ENCODE data around the gene CAPN3.

Gene CAPN3

GRCh38 chr15:42358141-42358540 is 1.2 kb upstream of the CAPN3 start:
- DNase-seq: no peak

- no peak for DNase-seq
Measured at GRCh38 chr15:42359985-42360384, 684 bp downstream of the CAPN3 start.

GRCh38 chr15:42360535-42361112 is 1.3 kb downstream of the CAPN3 start:
- no peak for DNase-seq

GRCh38 chr15:42363487-42363886 is 4.2 kb downstream of the CAPN3 start:
- no peak for DNase-seq

GRCh38 chr15:42363942-42364341 is 4.6 kb downstream of the CAPN3 start:
- DNase-seq: no peak

- DNase-seq: peak; percentile 31
Measured at GRCh38 chr15:42364529-42364928, 5.2 kb downstream of the CAPN3 start.

GRCh38 chr15:42365921-42366550 is 6.7 kb downstream of the CAPN3 start:
- DNase-seq: no peak

- no peak for DNase-seq
Measured at GRCh38 chr15:42367041-42367440, 7.7 kb downstream of the CAPN3 start.

GRCh38 chr15:42368096-42368495 is 8.8 kb downstream of the CAPN3 start:
- no peak for DNase-seq

GRCh38 chr15:42371096-42371495 is 11.8 kb downstream of the CAPN3 start:
- no peak for DNase-seq

- DNase-seq: no peak
Measured at GRCh38 chr15:42373274-42373673, 14.0 kb downstream of the CAPN3 start.

GRCh38 chr15:42373936-42374335 is 14.6 kb downstream of the CAPN3 start:
- no peak for DNase-seq

- no peak for DNase-seq
Measured at GRCh38 chr15:42374810-42375209, 15.5 kb downstream of the CAPN3 start.

- no peak for DNase-seq
Measured at GRCh38 chr15:42375252-42375651, 16.0 kb downstream of the CAPN3 start.

- no peak for DNase-seq
Measured at GRCh38 chr15:42375941-42376340, 16.6 kb downstream of the CAPN3 start.

- DNase-seq: no peak
Measured at GRCh38 chr15:42378011-42378410, 18.7 kb downstream of the CAPN3 start.

GRCh38 chr15:42384597-42384996 is 25.3 kb downstream of the CAPN3 start:
- DNase-seq: no peak

GRCh38 chr15:42385206-42385979 is 26.1 kb downstream of the CAPN3 start:
- peak; percentile 1 for DNase-seq

- DNase-seq: no peak
Measured at GRCh38 chr15:42385980-42386700, 26.8 kb downstream of the CAPN3 start.

- DNase-seq: no peak
Measured at GRCh38 chr15:42387603-42388002, 28.3 kb downstream of the CAPN3 start.

GRCh38 chr15:42392309-42393024 is 33.2 kb downstream of the CAPN3 start:
- no peak for DNase-seq

- no peak for DNase-seq
Measured at GRCh38 chr15:42394106-42394505, 34.8 kb downstream of the CAPN3 start.

- no peak for DNase-seq
Measured at GRCh38 chr15:42395838-42396237, 36.5 kb downstream of the CAPN3 start.
